ENCODE results near the gene RHOT1. TPM values are rescaled to one million over a fixed set of nuclear protein-coding genes. Genes with fewer than 3 reads are reported as not detected.

Gene RHOT1
- total RNA-seq, 2 donors from 2014 or later, result 25.2 to 27.1 TPM

DNA sequence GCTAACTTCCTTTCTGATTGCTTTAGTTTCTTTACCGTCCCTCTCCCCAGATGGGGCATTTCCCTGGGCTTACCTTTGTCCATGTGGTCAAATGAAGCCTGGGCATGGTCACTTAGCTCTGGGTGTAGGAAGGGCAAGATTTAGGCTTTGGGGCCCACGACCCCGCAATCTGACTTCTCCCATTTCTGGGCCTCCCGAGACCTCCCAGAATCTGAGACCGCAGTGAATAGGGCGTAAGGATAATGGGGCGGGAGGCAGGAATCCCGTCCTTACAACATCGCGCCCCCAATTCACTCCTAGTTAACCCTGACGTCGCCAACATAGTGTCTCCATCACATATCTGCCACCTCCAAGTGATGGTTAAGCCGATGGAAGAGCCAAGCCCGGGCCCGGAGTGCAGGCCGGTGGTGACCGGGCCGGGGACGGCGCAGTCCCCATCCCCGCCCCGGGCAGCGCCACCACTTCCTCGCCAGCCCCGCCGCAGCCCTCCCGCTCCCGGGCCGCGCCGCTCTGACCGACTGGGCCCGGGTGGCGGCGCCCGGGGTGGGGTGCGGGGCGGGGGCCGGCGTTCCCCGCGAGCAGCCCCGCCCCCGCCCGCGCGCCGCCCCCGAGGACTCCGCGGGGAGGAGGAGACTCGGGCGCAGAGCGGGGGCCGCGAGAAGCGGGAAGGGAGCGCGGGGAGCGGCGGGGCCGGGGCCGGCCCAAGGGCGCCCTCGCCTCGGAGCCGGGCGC lies 123.1 kb downstream of the RHOT1 start, which contains the start of gene RHBDL3:
RHBDL3 (plus strand) TSS at position 641 of the 732 bp plus-strand sequence. CDS start 358 bp downstream, outside the sequence.
- Mint-ChIP-seq H3K36me3 (no peaks in the 10 kb centered on the region), H3K9me3 (no peaks in the 10 kb centered on the region), H3K4me1 (ENCODE audit: low read depth in 2 of 2) (peaks cover 13 to 18% of the 10 kb centered on the region in 2 donors), H3K4me3 (peak within 1 kb of the TSS; percentile 79), H3K27me3 (peaks cover 46 to 57% of the 10 kb centered on the region in 2 donors), H3K27ac (no peak within 1 kb of the TSS)
- peak; percentile 63 for DNase-seq (ENCODE audit: low spot score)
- peak; percentile 69 to 78 for ATAC-seq

GRCh38 chr17:32266051-32266388 lies 123.7 kb downstream of the RHOT1 start:
- H3K9me3 Mint-ChIP-seq, result no peaks in the 10 kb centered on the region
- peaks cover 13 to 18% of the 10 kb centered on the region in 2 donors for H3K4me1 Mint-ChIP-seq (ENCODE audit: low read depth in 2 of 2)
- DNase-seq (ENCODE audit: low spot score) (no peak), ATAC-seq (no peak)
- H3K27me3 Mint-ChIP-seq, result peaks cover 43 to 63% of the 10 kb centered on the region in 2 donors
- H3K36me3 Mint-ChIP-seq, result no peaks in the 10 kb centered on the region
- H3K4me3 Mint-ChIP-seq, result no peak overlapping the region
- no peak overlapping the region for H3K27ac Mint-ChIP-seq

- H3K4me3 Mint-ChIP-seq, result peak overlapping the region; percentile 79
- no peaks in the 10 kb centered on the region for H3K9me3 Mint-ChIP-seq
- H3K36me3 Mint-ChIP-seq, result no peaks in the 10 kb centered on the region
- no peak overlapping the region for H3K27ac Mint-ChIP-seq
- ATAC-seq, result peak; percentile 17 to 42
- peaks cover 13 to 18% of the 10 kb centered on the region in 2 donors for H3K4me1 Mint-ChIP-seq (ENCODE audit: low read depth in 2 of 2)
- H3K27me3 Mint-ChIP-seq, result peaks cover 43 to 70% of the 10 kb centered on the region in 2 donors
- DNase-seq (ENCODE audit: low spot score), result no peak
Measured at GRCh38 chr17:32266389-32267301, 124.3 kb downstream of the RHOT1 start.

DNA sequence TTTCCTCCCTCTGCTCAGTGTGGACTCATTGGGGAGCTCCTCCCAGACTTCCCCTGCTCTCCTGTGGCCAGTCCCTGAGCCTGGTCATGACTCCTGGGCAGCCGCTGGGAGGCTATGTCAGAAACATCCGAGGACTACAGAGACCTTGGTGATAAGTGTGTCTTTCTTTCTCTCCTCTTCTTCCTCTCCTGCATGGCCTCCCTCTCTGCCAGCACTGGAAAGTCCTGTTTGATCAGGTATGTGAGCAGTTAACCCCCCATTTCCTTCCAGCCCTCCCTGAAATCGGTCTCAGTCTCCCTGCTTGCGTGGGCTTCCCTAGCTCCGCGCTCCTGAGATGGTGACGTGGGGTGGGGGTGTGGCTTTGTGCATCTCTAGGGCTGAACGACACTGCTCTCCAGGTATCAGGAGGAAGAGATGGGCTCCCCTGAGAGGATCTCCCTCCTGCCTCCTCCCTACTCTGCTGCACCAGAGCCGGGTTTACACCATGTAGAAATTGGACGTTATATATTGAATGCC lies 125.4 kb downstream of the RHOT1 start:
- ATAC-seq (no peak), DNase-seq (ENCODE audit: low spot score) (no peak)
- Mint-ChIP-seq H3K36me3 (no peaks in the 10 kb centered on the region), H3K9me3 (no peaks in the 10 kb centered on the region), H3K27me3 (peaks cover 39 to 60% of the 10 kb centered on the region in 2 donors), H3K4me1 (ENCODE audit: low read depth in 2 of 2) (peaks cover 13 to 18% of the 10 kb centered on the region in 2 donors), H3K4me3 (peak overlapping the region; percentile 79), H3K27ac (no peak overlapping the region)

GRCh38 chr17:32268734-32269288 lies 126.5 kb downstream of the RHOT1 start:
- peaks cover 36 to 59% of the 10 kb centered on the region in 2 donors for H3K27me3 Mint-ChIP-seq
- no peak for ATAC-seq
- H3K4me3 Mint-ChIP-seq, result no peak overlapping the region

DNA sequence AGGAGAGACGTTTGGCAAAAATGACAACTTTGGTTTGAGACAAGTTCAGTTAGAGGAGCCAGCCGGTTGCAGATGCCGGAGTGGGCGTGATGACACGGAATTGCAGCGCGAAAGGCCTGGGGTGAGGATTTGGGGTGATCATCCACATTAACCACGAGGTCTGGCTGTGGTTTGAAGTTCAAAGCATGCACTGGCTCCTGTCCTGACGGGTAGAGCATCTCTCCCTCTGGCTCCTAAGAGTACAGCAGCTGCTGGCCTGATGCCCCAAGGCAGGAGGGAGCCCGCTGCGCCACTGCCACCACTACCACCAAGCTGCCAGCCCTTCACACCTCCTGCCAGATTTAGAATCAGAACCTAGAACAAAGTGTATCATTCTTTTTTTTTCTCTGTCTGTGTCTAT lies 127.1 kb downstream of the RHOT1 start:
- Mint-ChIP-seq H3K4me3 (no peak overlapping the region), H3K27me3 (peaks cover 31 to 53% of the 10 kb centered on the region in 2 donors), H3K36me3 (no peaks in the 10 kb centered on the region), H3K4me1 (ENCODE audit: low read depth in 2 of 2) (peaks cover 13 to 17% of the 10 kb centered on the region in 2 donors), H3K27ac (no peak overlapping the region), H3K9me3 (no peaks in the 10 kb centered on the region)
- no peak for DNase-seq (ENCODE audit: low spot score)
- ATAC-seq, result no peak

More at GRCh38 chr17:32268734-32269288, 126.5 kb downstream of the RHOT1 start:
- Mint-ChIP-seq H3K4me1 (ENCODE audit: low read depth in 2 of 2) (peaks cover 13 to 18% of the 10 kb centered on the region in 2 donors), H3K9me3 (no peaks in the 10 kb centered on the region), H3K27ac (no peak overlapping the region), H3K36me3 (no peaks in the 10 kb centered on the region)
- no peak for DNase-seq (ENCODE audit: low spot score)

- no peak overlapping the region for H3K27ac Mint-ChIP-seq
- H3K27me3 Mint-ChIP-seq, result peaks cover 27 to 46% of the 10 kb centered on the region in 2 donors
- no peaks in the 10 kb centered on the region for H3K36me3 Mint-ChIP-seq
- H3K4me1 Mint-ChIP-seq (ENCODE audit: low read depth in 2 of 2), result peaks cover 9 to 12% of the 10 kb centered on the region in 2 donors
- ATAC-seq, result no peak
- H3K9me3 Mint-ChIP-seq, result no peaks in the 10 kb centered on the region
- no peak overlapping the region for H3K4me3 Mint-ChIP-seq
- DNase-seq (ENCODE audit: low spot score), result no peak
Measured at GRCh38 chr17:32271844-32272243, 129.5 kb downstream of the RHOT1 start.

DNA sequence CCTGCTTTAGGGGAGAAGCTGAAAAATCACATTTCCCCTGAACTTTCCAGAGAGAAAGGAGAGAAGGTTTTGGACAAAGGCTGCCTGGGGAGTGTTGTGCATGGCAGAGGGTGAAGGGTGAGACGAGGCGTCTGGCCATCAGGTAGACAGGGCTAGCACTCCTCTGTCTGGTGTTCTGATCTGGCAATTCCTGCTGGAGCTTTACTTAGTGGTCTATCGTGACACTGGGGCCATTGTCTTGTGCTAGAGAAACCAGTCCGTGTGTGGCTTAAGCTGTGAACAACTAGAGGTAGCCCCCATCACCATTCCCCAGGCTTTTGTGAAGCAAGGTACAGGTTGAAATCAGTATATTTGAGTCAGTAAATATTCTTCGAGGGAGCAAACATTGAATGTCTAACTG lies 131.8 kb downstream of the RHOT1 start:
- H3K9me3 Mint-ChIP-seq, result no peaks in the 10 kb centered on the region
- H3K36me3 Mint-ChIP-seq, result no peaks in the 10 kb centered on the region
- peaks cover 7 to 24% of the 10 kb centered on the region in 2 donors for H3K27me3 Mint-ChIP-seq
- no peak overlapping the region for H3K4me3 Mint-ChIP-seq
- H3K27ac Mint-ChIP-seq, result no peak overlapping the region
- ATAC-seq (no peak), DNase-seq (ENCODE audit: low spot score) (no peak)
- no peaks in the 10 kb centered on the region for H3K4me1 Mint-ChIP-seq (ENCODE audit: low read depth in 2 of 2)

GRCh38 chr17:32274643-32275042 lies 132.3 kb downstream of the RHOT1 start:
- DNase-seq (ENCODE audit: low spot score) (no peak), ATAC-seq (no peak)
- H3K36me3 Mint-ChIP-seq, result no peaks in the 10 kb centered on the region
- H3K27ac Mint-ChIP-seq, result no peak overlapping the region
- H3K4me3 Mint-ChIP-seq, result no peak overlapping the region
- no peaks in the 10 kb centered on the region for H3K9me3 Mint-ChIP-seq
- no peaks in the 10 kb centered on the region for H3K4me1 Mint-ChIP-seq (ENCODE audit: low read depth in 2 of 2)
- peaks cover 4 to 18% of the 10 kb centered on the region in 2 donors for H3K27me3 Mint-ChIP-seq

Other genes with a start within 250 kb of the RHOT1 start
- 100 to 1,000 TPM in 1 of 2 donors, 10 to 100 TPM in 1; 84.9 to 126 TPM for gene UTP6, start 240.8 kb upstream of the RHOT1 start, total RNA-seq
- gene SUZ12, start 205.5 kb upstream of the RHOT1 start, total RNA-seq, result 10 to 100 TPM; 41.1 to 66.2 TPM
- gene LRRC37B, start 135.1 kb upstream of the RHOT1 start, total RNA-seq, result 10 to 100 TPM in 1 of 2 donors, 1 to 10 TPM in 1; 9.4 to 18.6 TPM
- gene RHBDL3, start 123.3 kb downstream of the RHOT1 start, total RNA-seq, result under 1 TPM; 0.33 to 0.40 TPM
- gene C17orf75, start 199.7 kb downstream of the RHOT1 start, total RNA-seq, result 10 to 100 TPM; 23.2 to 24.5 TPM
- gene ZNF207, start 207.7 kb downstream of the RHOT1 start, total RNA-seq, result 100 to 1,000 TPM; 311 to 319 TPM

All from natural killer cell treated with Interleukin-12 subunit alpha and Interleukin-12 subunit beta and Interleukin-15 and Interleukin-18, amount 100 ng/mL, for 72 hours (primary cell).